ENCODE data around the gene ACSBG1.

GRCh38 chr15:78194568-78194925 is 39.8 kb downstream of the ACSBG1 start:
- TF ChIP-seq CTCF (IDR thresholded peaks at IDR 0.05) = no peak
- TF ChIP-seq POLR2A (IDR thresholded peaks at IDR 0.05) = no peak

Measured in breast epithelium (tissue), 3 donors.